Trophoblast cell (in vitro differentiated cells and primary cell): Measurements from ENCODE around the gene CCDC78.
A peak's percentile ranks its signal among the peaks of the same experiment; 100 is the strongest.

Experiments
- DNase-seq, 2 donors: peaks; one replicate each; pipeline ENCODE4 v3.0.0-alpha.2; 2016
- H2AFZ ChIP-seq: 2 replicates; pipeline ENCODE4 v1.6.1; 2013; ENCODE audit warnings: low read length, moderate library complexity, mild to moderate bottlenecking; ENCODE audit not compliant: insufficient read depth, poor library complexity
- H2AK5ac ChIP-seq: 2 replicates; pipeline ENCODE4 v1.6.1; 2013; ENCODE audit warnings: mild to moderate bottlenecking, low read length
- H2BK120ac ChIP-seq: 2 replicates; pipeline ENCODE4 v1.6.1; 2013; ENCODE audit warnings: low read length, mild to moderate bottlenecking, moderate library complexity; ENCODE audit not compliant: insufficient read depth, poor library complexity
- H2BK12ac ChIP-seq: 2 replicates; pipeline ENCODE4 v1.6.1; 2013; ENCODE audit warnings: mild to moderate bottlenecking, low read length, moderate library complexity
- H2BK5ac ChIP-seq: 2 replicates; pipeline ENCODE4 v1.6.1; 2013; ENCODE audit warnings: low read length, low read depth, moderate library complexity, mild to moderate bottlenecking; ENCODE audit not compliant: poor library complexity
- H3K14ac ChIP-seq: 2 replicates; pipeline ENCODE4 v1.6.1; 2013; ENCODE audit warnings: mild to moderate bottlenecking, low read length
- H3K18ac ChIP-seq: 2 replicates; pipeline ENCODE4 v1.6.1; 2013; ENCODE audit warnings: mild to moderate bottlenecking, low read length
- H3K23ac ChIP-seq: 2 replicates; pipeline ENCODE4 v1.6.1; 2013; ENCODE audit warnings: low read length
- H3K27ac ChIP-seq: 2 replicates; pipeline ENCODE4 v1.5.1; 2013; ENCODE audit warnings: low read depth, mild to moderate bottlenecking, inconsistent platforms, low read length, moderate library complexity
- H3K27me3 ChIP-seq: 2 replicates; pipeline ENCODE4 v1.6.1; 2013; ENCODE audit warnings: inconsistent platforms, mild to moderate bottlenecking, low read length, moderate library complexity; ENCODE audit not compliant: insufficient read depth
- H3K36me3 ChIP-seq, 2 experiments: 1 replicate in 1 of 2; 2 replicates in 1 of 2; pipeline ENCODE4 v1.6.1; 2013; ENCODE audit warnings: low read length in 2 of 2, mild to moderate bottlenecking in 2 of 2, moderate library complexity in 1 of 2; ENCODE audit not compliant: insufficient read depth in 2 of 2, control insufficient read depth in 1 of 2
- H3K4ac ChIP-seq: 2 replicates; pipeline ENCODE4 v1.6.1; 2013; ENCODE audit warnings: low read depth, mild to moderate bottlenecking, low read length, moderate library complexity
- H3K4me1 ChIP-seq, 2 experiments: 1 replicate in 1 of 2; 2 replicates in 1 of 2; pipeline ENCODE4 v1.6.1; 2013; ENCODE audit warnings: low read length in 2 of 2, mild to moderate bottlenecking in 2 of 2, moderate library complexity in 1 of 2; ENCODE audit not compliant: insufficient read depth in 2 of 2, control insufficient read depth in 1 of 2
- H3K4me2 ChIP-seq: 2 replicates; pipeline ENCODE4 v1.6.1; 2013; ENCODE audit warnings: inconsistent platforms, mild to moderate bottlenecking, low read length, moderate library complexity
- H3K4me3 ChIP-seq: 2 replicates; pipeline ENCODE4 v1.5.1; 2013; ENCODE audit warnings: mild to moderate bottlenecking, low read depth, low read length, inconsistent platforms
- H3K79me1 ChIP-seq: one replicate; pipeline ENCODE4 v1.6.1; 2013; ENCODE audit warnings: low read length
- H3K79me2 ChIP-seq: 2 replicates; pipeline ENCODE4 v1.6.1; 2013; ENCODE audit warnings: low read length, mild to moderate bottlenecking; ENCODE audit not compliant: control insufficient read depth, insufficient read depth, poor library complexity
- H3K9ac ChIP-seq: 2 replicates; pipeline ENCODE4 v1.6.1; 2013; ENCODE audit warnings: mild to moderate bottlenecking, low read length
- H3K9me3 ChIP-seq: 2 replicates; pipeline ENCODE4 v1.6.1; 2013; ENCODE audit warnings: low read depth, mild to moderate bottlenecking, control low read depth, inconsistent platforms, low read length; ENCODE audit not compliant: insufficient read depth
- H4K12ac ChIP-seq: 2 replicates; pipeline ENCODE4 v1.6.1; 2013; ENCODE audit warnings: low read depth, mild to moderate bottlenecking, low read length, moderate library complexity
- H4K8ac ChIP-seq: 2 replicates; pipeline ENCODE4 v1.6.1; 2013; ENCODE audit warnings: low read depth, mild to moderate bottlenecking, low read length, moderate library complexity
- H4K91ac ChIP-seq: one replicate; pipeline ENCODE4 v1.6.1; 2013; ENCODE audit warnings: low read depth, mild to moderate bottlenecking, low read length, moderate library complexity
- WGBS: extraction: QIAGEN DNeasy Blood & Tissue Kit; methylation state at CpG from one replicate; pipeline ENCODE4 v1.1.7; 2013; ENCODE audit warnings: missing lambda C conversion rate; ENCODE audit not compliant: insufficient read length, insufficient coverage; ENCODE audit errors: extremely low coverage; 5-methylcytosine and 5-hydroxymethylcytosine counted together

The CCDC78 gene

DNA sequence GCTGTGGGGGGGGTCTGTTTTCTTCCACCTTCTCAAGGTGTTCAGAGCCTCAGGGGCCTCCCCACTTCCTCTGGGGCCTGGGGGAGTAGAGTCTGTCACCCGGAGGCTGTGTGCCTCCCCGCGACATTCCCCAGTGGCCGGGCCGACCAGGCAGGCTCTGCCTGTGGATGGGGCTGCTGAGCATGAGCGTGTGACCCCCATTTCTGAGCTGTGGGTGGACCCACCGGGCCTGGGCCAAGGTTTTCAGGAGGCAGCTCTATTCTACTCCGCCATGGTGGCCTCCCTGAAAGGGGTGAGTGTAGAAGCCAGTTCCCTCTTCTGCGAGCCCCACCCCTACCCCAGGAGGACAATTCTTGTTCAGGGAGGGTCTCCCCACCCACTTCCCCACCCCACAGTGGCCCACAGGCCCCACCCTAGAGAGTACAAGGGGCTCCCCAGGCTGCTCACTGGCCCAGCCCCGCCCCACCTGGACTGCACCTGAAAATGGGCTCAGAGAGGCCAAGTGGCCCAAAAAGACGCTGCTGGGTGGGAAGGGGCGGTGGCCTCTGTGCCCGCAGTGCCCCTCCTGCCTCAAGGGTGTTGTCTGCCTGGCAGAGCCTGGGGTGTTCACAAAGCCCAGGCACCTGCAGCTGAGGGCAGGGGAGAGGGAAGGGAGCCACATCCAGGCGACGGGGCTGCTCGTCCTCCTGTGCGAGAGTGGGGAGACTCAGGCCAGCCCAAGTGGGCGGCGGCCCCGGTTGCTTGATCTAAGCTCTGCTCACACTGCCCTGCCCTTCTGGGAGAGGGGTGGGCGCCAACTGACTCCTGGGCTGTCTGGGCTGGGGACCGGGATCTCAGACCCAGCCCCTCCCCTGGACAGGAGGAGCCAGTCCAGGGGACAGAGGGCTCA is 35.6 kb upstream of the CCDC78 start:
- Histone ChIP-seq H3K9me3 (peaks cover 4% of the 10 kb centered on the region), H2AK5ac (no peak overlapping the region), H3K36me3 (no peaks in the 10 kb centered on the region), H4K8ac (no peak overlapping the region), H3K14ac (no peak overlapping the region), H2AFZ (no peak overlapping the region), H2BK12ac (no peak overlapping the region), H3K4me2 (no peak overlapping the region), H3K18ac (no peak overlapping the region), H3K23ac (no peak overlapping the region), H4K91ac (no peak overlapping the region), H3K79me2 (no peaks in the 10 kb centered on the region), H3K79me1 (peaks cover 3% of the 10 kb centered on the region), H3K27me3 (no peaks in the 10 kb centered on the region), H4K12ac (no peak overlapping the region), H2BK120ac (no peak overlapping the region), H3K4ac (no peak overlapping the region), H3K4me3 (no peak overlapping the region), H3K9ac (no peak overlapping the region), H2BK5ac (no peak overlapping the region), H3K4me1 (peaks cover 12% of the 10 kb centered on the region in 2 experiments), H3K27ac (no peak overlapping the region)
- no CpG with 5 or more reads among the region's 22 CpGs for WGBS
- no peak for DNase-seq

GRCh38 chr16:760545-761343 is 34.5 kb upstream of the CCDC78 start, which contains the start of gene MSLN:
Gene MSLN, plus strand, starts transcription at chr16:760734. Its CDS starts 1,947 bp downstream, at chr16:762681.
- Histone ChIP-seq H3K79me2 (no peaks in the 10 kb centered on the region), H2AFZ (no peak within 1 kb of the TSS), H4K12ac (no peak within 1 kb of the TSS), H2BK12ac (no peak within 1 kb of the TSS), H3K23ac (no peak within 1 kb of the TSS), H3K36me3 (no peaks in the 10 kb centered on the region), H2AK5ac (no peak within 1 kb of the TSS), H4K91ac (no peak within 1 kb of the TSS), H3K9ac (no peak within 1 kb of the TSS), H2BK5ac (no peak within 1 kb of the TSS), H3K4me1 (peaks cover 12% of the 10 kb centered on the region in 2 experiments), H4K8ac (no peak within 1 kb of the TSS), H3K18ac (no peak within 1 kb of the TSS), H3K79me1 (peaks cover 3% of the 10 kb centered on the region), H3K4ac (no peak within 1 kb of the TSS), H3K27me3 (no peaks in the 10 kb centered on the region), H3K4me2 (no peak within 1 kb of the TSS), H2BK120ac (no peak within 1 kb of the TSS), H3K4me3 (peak within 1 kb of the TSS; percentile 16), H3K14ac (no peak within 1 kb of the TSS), H3K9me3 (peaks cover 5% of the 10 kb centered on the region), H3K27ac (no peak within 1 kb of the TSS)
- no peak for DNase-seq
- no CpG with 5 or more reads among the region's 37 CpGs for WGBS

DNA sequence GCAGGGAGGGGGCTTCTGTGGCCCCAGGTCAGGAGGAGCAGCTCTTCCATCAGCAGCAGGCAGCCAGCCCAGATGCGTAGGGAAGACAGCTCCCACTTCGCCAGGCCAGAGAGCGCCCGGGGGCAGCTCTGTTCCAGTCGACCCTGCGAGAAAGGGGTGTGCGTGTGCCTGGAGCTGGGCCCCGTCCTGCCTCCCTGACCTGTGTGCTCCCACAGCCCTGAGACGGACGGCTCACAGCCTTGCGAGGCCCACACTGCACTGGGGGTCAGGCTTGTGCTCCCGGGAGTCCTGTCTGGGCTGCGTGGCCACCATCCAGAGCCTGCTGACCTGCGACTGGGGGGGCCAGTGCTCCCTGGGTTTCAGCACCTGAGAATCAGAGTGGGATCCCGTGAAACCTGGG is 33.8 kb upstream of the CCDC78 start:
- Histone ChIP-seq H3K23ac (no peak overlapping the region), H4K8ac (no peak overlapping the region), H3K4me1 (peaks cover 12% of the 10 kb centered on the region in 2 experiments), H3K14ac (no peak overlapping the region), H2AFZ (no peak overlapping the region), H2BK5ac (no peak overlapping the region), H3K79me2 (no peaks in the 10 kb centered on the region), H4K12ac (no peak overlapping the region), H2AK5ac (no peak overlapping the region), H3K27ac (no peak overlapping the region), H2BK12ac (no peak overlapping the region), H3K36me3 (no peaks in the 10 kb centered on the region), H3K4me2 (no peak overlapping the region), H4K91ac (no peak overlapping the region), H3K9ac (no peak overlapping the region), H2BK120ac (no peak overlapping the region), H3K27me3 (no peaks in the 10 kb centered on the region), H3K4ac (no peak overlapping the region), H3K4me3 (peak overlapping the region; percentile 16), H3K79me1 (peaks cover 3% of the 10 kb centered on the region), H3K9me3 (peaks cover 7% of the 10 kb centered on the region), H3K18ac (no peak overlapping the region)
- DNase-seq: no peak
- WGBS: no CpG with 5 or more reads among the region's 15 CpGs

GRCh38 chr16:759110-759910 is 33.1 kb upstream of the CCDC78 start:
- Histone ChIP-seq H3K27ac (peak overlapping the region; percentile 11), H3K36me3 (no peaks in the 10 kb centered on the region), H2BK5ac (no peak overlapping the region), H4K91ac (peak overlapping the region; percentile 53), H3K79me2 (no peaks in the 10 kb centered on the region), H3K79me1 (peaks cover 3% of the 10 kb centered on the region), H4K8ac (peak overlapping the region; percentile 30), H2AFZ (peak overlapping the region; percentile 66), H3K4me3 (no peak overlapping the region), H3K4me2 (no peak overlapping the region), H2BK120ac (peak overlapping the region; percentile 47), H3K9me3 (peaks cover 5% of the 10 kb centered on the region), H3K4ac (no peak overlapping the region), H3K23ac (no peak overlapping the region), H3K14ac (peak overlapping the region; percentile 21), H2BK12ac (peak overlapping the region; percentile 23), H3K4me1 (peaks cover 12% of the 10 kb centered on the region in 2 experiments), H3K9ac (no peak overlapping the region), H2AK5ac (peak overlapping the region; percentile 35), H3K18ac (no peak overlapping the region), H3K27me3 (no peaks in the 10 kb centered on the region), H4K12ac (peak overlapping the region; percentile 6)
- WGBS: no CpG with 5 or more reads among the region's 34 CpGs
- peak in 1 of 2 donors; percentile 18 for DNase-seq
